PFSK-1 (cell line): Measurements from ENCODE around the gene SYNDIG1L.

Experiments used
- POLR2AphosphoS5 ChIP-seq: IDR thresholded peaks from 2 replicates; pipeline ENCODE4 v1.6.1; 2012; ENCODE audit warnings: low read depth, mild to moderate bottlenecking, control low read depth, low read length, moderate library complexity
- TAF1 ChIP-seq: IDR thresholded peaks from 2 replicates; pipeline ENCODE4 v1.6.1; 2012; ENCODE audit warnings: low read length, control low read depth, borderline replicate concordance; ENCODE audit not compliant: insufficient read depth

- TF ChIP-seq TAF1 (no peak), POLR2AphosphoS5 (no peak)
Observed at GRCh38 chr14:74425525-74426201, 347 bp downstream of the SYNDIG1L start.
